Measurements from ENCODE around the gene MAP3K3.

DNA sequence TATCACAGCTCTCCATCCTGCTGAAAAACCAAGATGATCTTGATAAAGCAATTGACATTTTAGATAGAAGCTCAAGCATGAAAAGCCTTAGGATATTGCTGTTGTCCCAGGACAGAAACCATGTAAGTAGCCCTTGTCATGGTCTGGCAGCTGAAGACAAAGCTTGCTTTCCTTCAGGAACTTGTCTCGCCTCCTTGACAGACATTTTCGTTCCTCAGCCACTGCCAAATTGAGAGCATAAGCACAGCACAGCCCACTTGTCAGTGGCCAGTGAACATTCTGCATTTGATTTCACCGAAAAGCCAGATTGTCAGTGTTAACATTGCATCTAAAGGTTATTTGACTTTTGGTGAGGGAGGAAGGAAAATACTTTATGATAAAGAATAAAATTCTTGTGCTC lies 35.6 kb downstream of the MAP3K3 start:
- no peak for TF ChIP-seq HDGF (IDR thresholded peaks at IDR 0.05; ENCODE audit: borderline replicate concordance)
- no peak for TF ChIP-seq BHLHE40 (IDR thresholded peaks at IDR 0.05; ENCODE audit: borderline replicate concordance)
- TF ChIP-seq ELF4 (IDR thresholded peaks at IDR 0.05) = no peak
- TF ChIP-seq LEF1 (IDR thresholded peaks at IDR 0.05; ENCODE audit: borderline replicate concordance) = no peak
- TF ChIP-seq FOXK2 (IDR thresholded peaks at IDR 0.05) = no peak
- TF ChIP-seq, protein P1, sequence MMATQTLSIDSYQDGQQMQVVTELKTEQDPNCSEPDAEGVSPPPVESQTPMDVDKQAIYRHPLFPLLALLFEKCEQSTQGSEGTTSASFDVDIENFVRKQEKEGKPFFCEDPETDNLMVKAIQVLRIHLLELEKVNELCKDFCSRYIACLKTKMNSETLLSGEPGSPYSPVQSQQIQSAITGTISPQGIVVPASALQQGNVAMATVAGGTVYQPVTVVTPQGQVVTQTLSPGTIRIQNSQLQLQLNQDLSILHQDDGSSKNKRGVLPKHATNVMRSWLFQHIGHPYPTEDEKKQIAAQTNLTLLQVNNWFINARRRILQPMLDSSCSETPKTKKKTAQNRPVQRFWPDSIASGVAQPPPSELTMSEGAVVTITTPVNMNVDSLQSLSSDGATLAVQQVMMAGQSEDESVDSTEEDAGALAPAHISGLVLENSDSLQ (IDR thresholded peaks at IDR 0.05) = no peak
- TF ChIP-seq SP1 (IDR thresholded peaks at IDR 0.05) = no peak
- no peak for TF ChIP-seq FOXM1 (IDR thresholded peaks at IDR 0.05; ENCODE audit: borderline replicate concordance)
- TF ChIP-seq NFRKB (IDR thresholded peaks at IDR 0.05) = no peak
- TF ChIP-seq TARDBP (IDR thresholded peaks at IDR 0.05) = no peak

Data from HEK293T (cell line).